AG04450 (cell line): Measurements from ENCODE around the gene HMOX1. TPM values are rescaled to one million over a fixed set of nuclear protein-coding genes. Genes with fewer than 3 reads are reported as not detected.
A peak's percentile ranks its signal among the peaks of the same experiment; 100 is the strongest.

Experiments used
- CTCF ChIA-PET: fragments of 300-600, 350-600 bp; formaldehyde crosslinking; extraction: SDS; loops from one replicate; lab custom pipeline; 2022; ENCODE audit warnings: antibody characterized with exemption, inconsistent platforms; lab: Charles Lee
- POLR2A ChIA-PET: fragments of 350-600 bp; formaldehyde crosslinking; extraction: SDS; loops from one replicate; lab custom pipeline; 2021; ENCODE audit warnings: antibody characterized with exemption, inconsistent platforms; lab: Yijun Ruan, JAX
- DNase-seq: peaks from one replicate; pipeline ENCODE4 v3.0.0-alpha.2; 2011; ENCODE audit warnings: low read depth, low spot score
- H3K27ac ChIP-seq: one replicate; pipeline ENCODE4 v1.5.1; 2012; ENCODE audit warnings: low read depth, low read length, control low read depth
- H3K27me3 ChIP-seq: one replicate; pipeline ENCODE4 v1.6.0; 2012; ENCODE audit warnings: low read length; ENCODE audit not compliant: control insufficient read depth, insufficient read depth
- H3K4me3 ChIP-seq: 2 replicates; pipeline ENCODE4 v1.5.1; 2011; ENCODE audit warnings: mild to moderate bottlenecking, low read depth, low read length, control low read depth
- H3K9me3 ChIP-seq: 2 replicates; pipeline ENCODE4 v1.5.1; 2012; ENCODE audit warnings: low read length; ENCODE audit not compliant: control insufficient read depth, insufficient read depth
- polyA plus RNA-seq: library from polyadenylated mRNA; depleted of rRNA; stranded (reverse); fragments of >200 nt; gene quantifications from 2 replicates; pipeline ENCODE4 v1.2.3, GENCODE V29; 2011
- TF ChIP-seq, protein P1 (sequence below): IDR thresholded peaks from 2 replicates; pipeline ENCODE4 v1.5.1; 2011; ENCODE audit warnings: low read depth, low read length, control low read depth, inconsistent platforms

HMOX1 gene
- polyA plus RNA-seq, 1 experiment: 55.2 TPM

DNA sequence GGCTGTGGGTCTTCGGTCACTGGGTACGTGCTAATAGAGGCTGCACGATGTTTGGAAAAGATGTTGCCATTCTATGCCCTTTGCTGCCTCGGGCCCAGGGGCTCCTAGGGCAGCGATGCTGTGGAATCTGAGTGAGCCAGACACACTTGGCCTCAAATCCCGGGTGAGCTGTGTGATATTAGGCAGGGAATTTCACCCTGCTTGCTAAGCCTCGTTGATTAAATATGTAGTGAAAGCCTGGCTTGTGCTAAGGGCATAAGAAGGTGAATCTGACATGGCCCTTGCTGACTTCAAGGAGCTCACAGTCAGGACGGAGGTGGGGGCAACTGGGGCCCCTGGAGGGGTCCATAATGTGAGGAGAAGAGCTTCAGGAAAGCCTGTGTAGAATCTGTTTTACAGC is 5.4 kb upstream of the HMOX1 start:
- H3K27ac ChIP-seq: no peak overlapping the region
- ChIA-PET CTCF (interaction anchor here (1.1 kb wide), 1 partner anchor 691 kb away, joined by 3 read pairs; no protein-coding TSS in a partner anchor), POLR2A (interaction anchor here (0.6 kb wide), 1 partner anchor 17 kb away, joined by 6 read pairs; no protein-coding TSS in a partner anchor)
- no peaks in the 10 kb centered on the region; the same call in 1 of the 2 replicates for H3K9me3 ChIP-seq
- TF ChIP-seq, protein P1, sequence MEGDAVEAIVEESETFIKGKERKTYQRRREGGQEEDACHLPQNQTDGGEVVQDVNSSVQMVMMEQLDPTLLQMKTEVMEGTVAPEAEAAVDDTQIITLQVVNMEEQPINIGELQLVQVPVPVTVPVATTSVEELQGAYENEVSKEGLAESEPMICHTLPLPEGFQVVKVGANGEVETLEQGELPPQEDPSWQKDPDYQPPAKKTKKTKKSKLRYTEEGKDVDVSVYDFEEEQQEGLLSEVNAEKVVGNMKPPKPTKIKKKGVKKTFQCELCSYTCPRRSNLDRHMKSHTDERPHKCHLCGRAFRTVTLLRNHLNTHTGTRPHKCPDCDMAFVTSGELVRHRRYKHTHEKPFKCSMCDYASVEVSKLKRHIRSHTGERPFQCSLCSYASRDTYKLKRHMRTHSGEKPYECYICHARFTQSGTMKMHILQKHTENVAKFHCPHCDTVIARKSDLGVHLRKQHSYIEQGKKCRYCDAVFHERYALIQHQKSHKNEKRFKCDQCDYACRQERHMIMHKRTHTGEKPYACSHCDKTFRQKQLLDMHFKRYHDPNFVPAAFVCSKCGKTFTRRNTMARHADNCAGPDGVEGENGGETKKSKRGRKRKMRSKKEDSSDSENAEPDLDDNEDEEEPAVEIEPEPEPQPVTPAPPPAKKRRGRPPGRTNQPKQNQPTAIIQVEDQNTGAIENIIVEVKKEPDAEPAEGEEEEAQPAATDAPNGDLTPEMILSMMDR: no peak
- no peak for DNase-seq
- H3K27me3 ChIP-seq: no peaks in the 10 kb centered on the region
- no peak overlapping the region for H3K4me3 ChIP-seq

DNA sequence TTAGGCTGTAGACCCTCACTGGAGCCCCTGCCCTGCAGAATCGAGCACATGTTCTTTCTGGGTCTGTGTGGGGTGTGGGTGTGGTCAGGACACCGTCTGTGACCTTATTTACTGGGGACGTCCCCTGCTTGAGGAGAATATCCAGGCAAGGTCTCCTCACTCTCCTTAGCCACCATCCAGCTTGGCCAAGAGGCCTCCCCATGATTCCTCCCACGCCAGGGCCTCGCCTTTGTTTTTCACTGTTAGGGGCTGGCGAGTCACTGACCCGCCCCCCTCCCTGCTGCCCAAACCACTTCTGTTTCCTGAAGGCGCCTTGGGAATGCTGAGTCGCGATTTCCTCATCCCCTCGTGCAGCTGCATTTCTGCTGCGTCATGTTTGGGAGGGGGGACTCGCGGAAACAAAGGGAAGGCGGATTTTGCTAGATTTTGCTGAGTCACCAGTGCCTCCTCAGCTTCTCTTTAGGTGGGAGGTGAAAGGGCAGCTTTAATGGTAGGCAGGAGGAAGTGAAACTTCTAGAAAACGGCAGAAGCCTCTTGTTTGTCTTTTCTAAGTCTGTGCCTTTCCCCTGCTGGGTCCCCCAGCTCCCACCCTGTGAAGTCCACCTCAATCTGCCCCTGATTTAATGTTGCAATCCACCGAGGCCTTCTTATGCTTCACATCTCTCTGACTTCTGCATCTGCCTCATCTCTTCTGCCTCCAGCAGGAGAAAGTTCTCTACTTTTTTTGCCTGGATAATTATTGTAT is 4.0 kb upstream of the HMOX1 start:
- ChIA-PET POLR2A (interaction anchor here (0.7 to 0.9 kb wide), 2 partner anchors 19 to 26 kb away, joined by 3 to 4 read pairs; no protein-coding TSS in a partner anchor), CTCF (no interaction called here)
- Histone ChIP-seq H3K9me3 (no peaks in the 10 kb centered on the region; the same call in 1 of the 2 replicates), H3K27me3 (no peaks in the 10 kb centered on the region), H3K27ac (peak overlapping the region; percentile 94), H3K4me3 (no peak overlapping the region)
- TF ChIP-seq, protein P1: no peak
- DNase-seq: peak; percentile 97

DNA sequence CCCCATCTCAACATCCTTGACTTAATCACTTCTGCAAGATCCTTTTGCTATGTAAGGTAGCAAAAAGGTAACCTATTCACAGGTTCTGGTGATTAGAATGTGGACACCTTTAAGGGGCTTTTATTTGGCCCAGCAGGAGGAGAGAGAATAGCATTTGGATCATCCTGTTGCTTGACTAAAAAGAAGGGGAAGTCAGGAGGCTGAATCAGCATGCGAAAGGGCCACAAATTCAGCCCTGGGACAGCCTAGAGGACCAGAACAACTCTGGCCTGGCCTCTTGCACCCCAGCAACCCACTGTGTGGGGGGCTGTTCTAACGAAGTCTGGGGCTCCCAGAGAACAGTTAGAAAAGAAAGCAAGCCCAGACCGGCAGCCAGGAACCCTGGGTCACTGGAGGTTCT is 3.2 kb upstream of the HMOX1 start:
- ChIA-PET CTCF (no interaction called here), POLR2A (no interaction called here)
- TF ChIP-seq, protein P1: no peak
- Histone ChIP-seq H3K27me3 (no peaks in the 10 kb centered on the region), H3K9me3 (no peaks in the 10 kb centered on the region), H3K27ac (no peak overlapping the region), H3K4me3 (no peak overlapping the region)
- no peak for DNase-seq

DNA sequence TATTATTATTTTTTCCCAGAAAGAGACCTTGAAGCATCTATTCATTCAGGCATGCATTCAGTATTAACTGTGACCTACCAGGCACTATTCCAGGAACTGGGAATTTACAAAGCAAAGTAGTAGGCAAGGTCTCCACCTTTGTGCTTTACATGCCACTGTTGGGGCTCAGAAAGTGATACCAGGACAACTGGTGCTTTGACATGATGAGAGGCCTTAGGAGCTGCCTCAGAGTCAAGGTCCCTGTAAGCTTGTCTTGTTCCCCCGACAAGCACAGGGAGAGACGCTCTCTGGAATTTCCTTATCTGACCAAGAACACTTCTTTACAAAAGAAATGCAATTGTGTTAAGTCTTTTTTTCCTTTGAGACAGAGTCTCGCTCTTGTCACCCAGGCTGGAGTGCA is 2.3 kb upstream of the HMOX1 start:
- ChIA-PET POLR2A (no interaction called here), CTCF (no interaction called here)
- Histone ChIP-seq H3K9me3 (no peaks in the 10 kb centered on the region), H3K27me3 (no peaks in the 10 kb centered on the region), H3K27ac (no peak overlapping the region), H3K4me3 (no peak overlapping the region)
- DNase-seq: no peak
- TF ChIP-seq, protein P1: no peak
